Measurements from ENCODE around the gene BRDT. TPM values are rescaled to one million over a fixed set of nuclear protein-coding genes. Genes with fewer than 3 reads are reported as not detected.

Gene BRDT
- total RNA-seq, 1 experiment from 2014 or later = not detected

DNA sequence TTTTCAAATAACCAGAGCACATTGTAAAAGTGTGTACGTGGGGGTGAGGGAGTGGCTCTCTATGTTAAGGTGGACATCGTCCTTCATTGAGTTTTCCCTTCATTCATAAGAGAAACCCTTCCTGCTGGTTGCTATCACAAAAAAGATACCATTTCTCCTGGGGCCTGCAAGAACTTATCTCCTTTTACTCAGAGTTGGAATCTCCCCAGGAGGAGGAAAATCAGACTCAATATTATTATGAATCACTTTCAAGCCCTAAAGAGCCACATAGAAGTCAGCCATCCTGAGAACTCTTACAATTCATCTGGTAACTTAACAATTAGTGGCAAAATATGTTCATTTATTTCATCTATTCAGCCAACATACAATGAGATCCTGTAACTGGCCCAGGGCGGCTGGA is 36.2 kb upstream of the BRDT start:
- no peaks in the 10 kb centered on the region for H3K4me1 ChIP-seq (ENCODE audit: control insufficient read depth, insufficient read depth, low read length)
- ATAC-seq (no peak), DNase-seq (ENCODE audit: low read depth, low spot score) (no peak)
- POLR2A ChIA-PET = no interaction called here
- no peaks in the 10 kb centered on the region for H3K36me3 ChIP-seq (ENCODE audit: control insufficient read depth, insufficient read depth, low read length)
- no peaks in the 10 kb centered on the region for H3K27me3 ChIP-seq (ENCODE audit: control insufficient read depth, insufficient read depth, low read length)
- CTCF ChIA-PET = no interaction called here
- no peak overlapping the region for H3K27ac ChIP-seq (ENCODE audit: low read length)
- no peaks in the 10 kb centered on the region for H3K9me3 ChIP-seq (ENCODE audit: control insufficient read depth, insufficient read depth, low read depth, low read length)
- no peak overlapping the region for H3K4me3 ChIP-seq (ENCODE audit: low read depth in 2 of 2, low read length in 2 of 2)
- in situ Hi-C loops (cut with HindIII; ENCODE audit: low pct_unique_long_range_greater_than_20kb, low sequenced_read_pairs) (no loop called here), intact Hi-C loops (cut with micrococcal nuclease; ENCODE audit: unreplicated experiment) (no loop called here)
- TF ChIP-seq, protein P1, sequence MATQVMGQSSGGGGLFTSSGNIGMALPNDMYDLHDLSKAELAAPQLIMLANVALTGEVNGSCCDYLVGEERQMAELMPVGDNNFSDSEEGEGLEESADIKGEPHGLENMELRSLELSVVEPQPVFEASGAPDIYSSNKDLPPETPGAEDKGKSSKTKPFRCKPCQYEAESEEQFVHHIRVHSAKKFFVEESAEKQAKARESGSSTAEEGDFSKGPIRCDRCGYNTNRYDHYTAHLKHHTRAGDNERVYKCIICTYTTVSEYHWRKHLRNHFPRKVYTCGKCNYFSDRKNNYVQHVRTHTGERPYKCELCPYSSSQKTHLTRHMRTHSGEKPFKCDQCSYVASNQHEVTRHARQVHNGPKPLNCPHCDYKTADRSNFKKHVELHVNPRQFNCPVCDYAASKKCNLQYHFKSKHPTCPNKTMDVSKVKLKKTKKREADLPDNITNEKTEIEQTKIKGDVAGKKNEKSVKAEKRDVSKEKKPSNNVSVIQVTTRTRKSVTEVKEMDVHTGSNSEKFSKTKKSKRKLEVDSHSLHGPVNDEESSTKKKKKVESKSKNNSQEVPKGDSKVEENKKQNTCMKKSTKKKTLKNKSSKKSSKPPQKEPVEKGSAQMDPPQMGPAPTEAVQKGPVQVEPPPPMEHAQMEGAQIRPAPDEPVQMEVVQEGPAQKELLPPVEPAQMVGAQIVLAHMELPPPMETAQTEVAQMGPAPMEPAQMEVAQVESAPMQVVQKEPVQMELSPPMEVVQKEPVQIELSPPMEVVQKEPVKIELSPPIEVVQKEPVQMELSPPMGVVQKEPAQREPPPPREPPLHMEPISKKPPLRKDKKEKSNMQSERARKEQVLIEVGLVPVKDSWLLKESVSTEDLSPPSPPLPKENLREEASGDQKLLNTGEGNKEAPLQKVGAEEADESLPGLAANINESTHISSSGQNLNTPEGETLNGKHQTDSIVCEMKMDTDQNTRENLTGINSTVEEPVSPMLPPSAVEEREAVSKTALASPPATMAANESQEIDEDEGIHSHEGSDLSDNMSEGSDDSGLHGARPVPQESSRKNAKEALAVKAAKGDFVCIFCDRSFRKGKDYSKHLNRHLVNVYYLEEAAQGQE (IDR thresholded peaks at IDR 0.05; ENCODE audit: insufficient read depth in 1 of 2, low read depth in 2 of 2, low read length in 1 of 2) = no peak
- no peak for TF ChIP-seq TCF7L2 (IDR thresholded peaks at IDR 0.05; ENCODE audit: low read depth, low read length)
- TF ChIP-seq, protein P2, sequence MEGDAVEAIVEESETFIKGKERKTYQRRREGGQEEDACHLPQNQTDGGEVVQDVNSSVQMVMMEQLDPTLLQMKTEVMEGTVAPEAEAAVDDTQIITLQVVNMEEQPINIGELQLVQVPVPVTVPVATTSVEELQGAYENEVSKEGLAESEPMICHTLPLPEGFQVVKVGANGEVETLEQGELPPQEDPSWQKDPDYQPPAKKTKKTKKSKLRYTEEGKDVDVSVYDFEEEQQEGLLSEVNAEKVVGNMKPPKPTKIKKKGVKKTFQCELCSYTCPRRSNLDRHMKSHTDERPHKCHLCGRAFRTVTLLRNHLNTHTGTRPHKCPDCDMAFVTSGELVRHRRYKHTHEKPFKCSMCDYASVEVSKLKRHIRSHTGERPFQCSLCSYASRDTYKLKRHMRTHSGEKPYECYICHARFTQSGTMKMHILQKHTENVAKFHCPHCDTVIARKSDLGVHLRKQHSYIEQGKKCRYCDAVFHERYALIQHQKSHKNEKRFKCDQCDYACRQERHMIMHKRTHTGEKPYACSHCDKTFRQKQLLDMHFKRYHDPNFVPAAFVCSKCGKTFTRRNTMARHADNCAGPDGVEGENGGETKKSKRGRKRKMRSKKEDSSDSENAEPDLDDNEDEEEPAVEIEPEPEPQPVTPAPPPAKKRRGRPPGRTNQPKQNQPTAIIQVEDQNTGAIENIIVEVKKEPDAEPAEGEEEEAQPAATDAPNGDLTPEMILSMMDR (IDR thresholded peaks at IDR 0.05) = no peak
- TF ChIP-seq POLR2AphosphoS5 (IDR thresholded peaks at IDR 0.05; ENCODE audit: low read depth, low read length) = no peak
- TF ChIP-seq SIN3A (IDR thresholded peaks at IDR 0.05; ENCODE audit: borderline replicate concordance, insufficient read depth, low read depth, low read length) = no peak
- no TSS peak for BruUV-seq (replicated peaks)

DNA sequence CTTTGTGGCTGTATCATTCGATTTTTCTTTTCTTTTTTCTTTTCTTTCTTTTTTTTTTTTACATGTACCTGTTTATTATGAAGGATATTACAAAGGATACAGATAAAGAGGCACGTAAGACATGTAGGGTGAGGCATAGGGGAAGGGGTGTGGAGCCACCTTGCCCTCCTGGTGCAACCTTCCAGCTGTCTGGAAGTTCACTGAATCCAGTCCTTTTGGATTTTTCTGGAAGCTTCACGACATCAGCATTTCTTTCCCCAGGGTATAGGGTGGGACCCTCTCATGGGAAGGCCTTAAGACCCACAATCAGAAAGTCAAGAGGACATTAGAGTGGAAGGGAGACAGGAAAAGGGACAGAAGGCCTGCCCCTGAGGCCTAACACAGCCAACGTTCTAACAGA is 33.2 kb upstream of the BRDT start:
- intact Hi-C loops (cut with micrococcal nuclease; ENCODE audit: unreplicated experiment) (no loop called here), in situ Hi-C loops (cut with HindIII; ENCODE audit: low pct_unique_long_range_greater_than_20kb, low sequenced_read_pairs) (no loop called here)
- no peak for DNase-seq (ENCODE audit: low read depth, low spot score)
- Histone ChIP-seq H3K9me3 (ENCODE audit: control insufficient read depth, insufficient read depth, low read depth, low read length) (no peaks in the 10 kb centered on the region), H3K4me1 (ENCODE audit: control insufficient read depth, insufficient read depth, low read length) (no peaks in the 10 kb centered on the region), H3K27ac (ENCODE audit: low read length) (no peak overlapping the region), H3K36me3 (ENCODE audit: control insufficient read depth, insufficient read depth, low read length) (no peaks in the 10 kb centered on the region), H3K4me3 (ENCODE audit: low read depth in 2 of 2, low read length in 2 of 2) (no peak overlapping the region), H3K27me3 (ENCODE audit: control insufficient read depth, insufficient read depth, low read length) (no peaks in the 10 kb centered on the region)
- TF ChIP-seq SIN3A (IDR thresholded peaks at IDR 0.05; ENCODE audit: borderline replicate concordance, insufficient read depth, low read depth, low read length) = no peak
- TF ChIP-seq, protein P2 (IDR thresholded peaks at IDR 0.05) = no peak
- no peak for TF ChIP-seq TCF7L2 (IDR thresholded peaks at IDR 0.05; ENCODE audit: low read depth, low read length)
- TF ChIP-seq POLR2AphosphoS5 (IDR thresholded peaks at IDR 0.05; ENCODE audit: low read depth, low read length) = no peak
- TF ChIP-seq, protein P1 (IDR thresholded peaks at IDR 0.05; ENCODE audit: insufficient read depth in 1 of 2, low read depth in 2 of 2, low read length in 1 of 2) = no peak
- BruUV-seq (replicated peaks) = no TSS peak
- ChIA-PET CTCF (no interaction called here), POLR2A (no interaction called here)
- no peak for ATAC-seq

Measured in Panc1 (cell line).